ENCODE data around the gene SLC7A1. TPM values are rescaled to one million over a fixed set of nuclear protein-coding genes. Genes with fewer than 3 reads are reported as not detected.

SLC7A1 gene
- total and polyA plus RNA-seq, 2 donors (not counting 3 experiments of a cell fraction or from before 2014, with no cell fraction given): 21.0 to 79.3 TPM

- H4K20me1 ChIP-seq (replicated peaks; ENCODE audit: control insufficient read depth, extremely low read depth, insufficient read depth, low read length): no peaks in the 10 kb centered on the region
- peaks cover 7% of the 10 kb centered on the region for H3K79me2 ChIP-seq (ENCODE audit: control insufficient read depth, insufficient read depth, low read length)
- no peaks in the 10 kb centered on the region for H3K9me3 ChIP-seq (replicated peaks; ENCODE audit: control insufficient read depth, insufficient read depth, low read length)
- peak overlapping the region; percentile 41 for H3K27ac ChIP-seq (ENCODE audit: insufficient read depth, low read depth, low read length)
- dilution Hi-C loops (cut with MboI; ENCODE audit: extremely low pct_ligation_motif_present, low sequenced_read_pairs): no loop called here
- no TSS peak for BruUV-seq (replicated peaks)
- H3K9me1 ChIP-seq (replicated peaks; ENCODE audit: control insufficient read depth, extremely low read depth, insufficient read depth, low read length): no peaks in the 10 kb centered on the region
- no peaks in the 10 kb centered on the region for H3K27me3 ChIP-seq (ENCODE audit: control insufficient read depth in 2 of 2, insufficient read depth in 2 of 2, low read length in 2 of 2)
- intact Hi-C loops (cut with micrococcal nuclease): no loop called here
- no peak for FAIRE-seq
- peaks cover 25% of the 10 kb centered on the region for H3K4me1 ChIP-seq (ENCODE audit: control insufficient read depth, extremely low read depth, insufficient read depth, low read length)
- H3K9ac ChIP-seq (replicated peaks; ENCODE audit: extremely low read depth, insufficient read depth, low read length): no peak overlapping the region
- TF ChIP-seq, protein P1, sequence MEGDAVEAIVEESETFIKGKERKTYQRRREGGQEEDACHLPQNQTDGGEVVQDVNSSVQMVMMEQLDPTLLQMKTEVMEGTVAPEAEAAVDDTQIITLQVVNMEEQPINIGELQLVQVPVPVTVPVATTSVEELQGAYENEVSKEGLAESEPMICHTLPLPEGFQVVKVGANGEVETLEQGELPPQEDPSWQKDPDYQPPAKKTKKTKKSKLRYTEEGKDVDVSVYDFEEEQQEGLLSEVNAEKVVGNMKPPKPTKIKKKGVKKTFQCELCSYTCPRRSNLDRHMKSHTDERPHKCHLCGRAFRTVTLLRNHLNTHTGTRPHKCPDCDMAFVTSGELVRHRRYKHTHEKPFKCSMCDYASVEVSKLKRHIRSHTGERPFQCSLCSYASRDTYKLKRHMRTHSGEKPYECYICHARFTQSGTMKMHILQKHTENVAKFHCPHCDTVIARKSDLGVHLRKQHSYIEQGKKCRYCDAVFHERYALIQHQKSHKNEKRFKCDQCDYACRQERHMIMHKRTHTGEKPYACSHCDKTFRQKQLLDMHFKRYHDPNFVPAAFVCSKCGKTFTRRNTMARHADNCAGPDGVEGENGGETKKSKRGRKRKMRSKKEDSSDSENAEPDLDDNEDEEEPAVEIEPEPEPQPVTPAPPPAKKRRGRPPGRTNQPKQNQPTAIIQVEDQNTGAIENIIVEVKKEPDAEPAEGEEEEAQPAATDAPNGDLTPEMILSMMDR (IDR thresholded peaks at IDR 0.05; ENCODE audit: extremely low read depth in 1 of 2, insufficient read depth in 1 of 2, low read depth in 1 of 2, low read length in 2 of 2): no peak
- TF ChIP-seq GATA2 (IDR thresholded peaks at IDR 0.05; ENCODE audit: insufficient read depth, insufficient read length, low read depth, low read length): no peak
- no peak for TF ChIP-seq POLR2A (IDR thresholded peaks at IDR 0.05; ENCODE audit: low read depth, low read length)
- no peak overlapping the region for H3K4me2 ChIP-seq (ENCODE audit: insufficient read depth, low read length)
- ChIA-PET POLR2A (no interaction called here), CTCF (interaction anchor here (2.7 kb wide), 1 partner anchor 8 kb away, joined by 21 read pairs; no protein-coding TSS in a partner anchor)
- no peak overlapping the region for H3K4me3 ChIP-seq (replicated peaks in 1 of 3; ENCODE audit: insufficient read depth in 1 of 3, low read depth in 1 of 3, low read length in 3 of 3)
- DNase-seq (ENCODE audit: low read depth, low spot score): no peak
- peaks cover 9 to 13% of the 10 kb centered on the region in 2 experiments for H3K36me3 ChIP-seq (ENCODE audit: control insufficient read depth in 2 of 2, extremely low read depth in 1 of 2, insufficient read depth in 2 of 2, low read length in 2 of 2)
- H2AFZ ChIP-seq (ENCODE audit: low read depth, low read length): no peak overlapping the region
These were observed 79.5 kb downstream of the SLC7A1 start for GRCh38 chr13:29516012-29516411.

GRCh38 chr13:29515372-29515771 is 80.1 kb downstream of the SLC7A1 start:
- Histone ChIP-seq H3K27ac (ENCODE audit: insufficient read depth, low read depth, low read length) (peak overlapping the region; percentile 41), H3K4me3 (replicated peaks in 1 of 3; ENCODE audit: insufficient read depth in 1 of 3, low read depth in 1 of 3, low read length in 3 of 3) (no peak overlapping the region), H3K9me3 (replicated peaks; ENCODE audit: control insufficient read depth, insufficient read depth, low read length) (no peaks in the 10 kb centered on the region), H3K9ac (replicated peaks; ENCODE audit: extremely low read depth, insufficient read depth, low read length) (no peak overlapping the region), H3K4me2 (ENCODE audit: insufficient read depth, low read length) (no peak overlapping the region), H3K36me3 (ENCODE audit: control insufficient read depth in 2 of 2, extremely low read depth in 1 of 2, insufficient read depth in 2 of 2, low read length in 2 of 2) (peaks cover 9 to 13% of the 10 kb centered on the region in 2 experiments), H4K20me1 (replicated peaks; ENCODE audit: control insufficient read depth, extremely low read depth, insufficient read depth, low read length) (no peaks in the 10 kb centered on the region), H3K27me3 (ENCODE audit: control insufficient read depth in 2 of 2, insufficient read depth in 2 of 2, low read length in 2 of 2) (no peaks in the 10 kb centered on the region), H3K79me2 (ENCODE audit: control insufficient read depth, insufficient read depth, low read length) (peaks cover 7% of the 10 kb centered on the region), H3K9me1 (replicated peaks; ENCODE audit: control insufficient read depth, extremely low read depth, insufficient read depth, low read length) (no peaks in the 10 kb centered on the region), H3K4me1 (ENCODE audit: control insufficient read depth, extremely low read depth, insufficient read depth, low read length) (peaks cover 18% of the 10 kb centered on the region), H2AFZ (ENCODE audit: low read depth, low read length) (no peak overlapping the region)
- FAIRE-seq (peak; percentile 73), DNase-seq (ENCODE audit: low read depth, low spot score) (peak; percentile 24)
- ChIA-PET POLR2A (no interaction called here), CTCF (interaction anchor here (0.8 to 1.0 kb wide), 2 partner anchors 43 to 198 kb away, joined by 3 read pairs; no protein-coding TSS in a partner anchor)
- intact Hi-C loops (cut with micrococcal nuclease) (no loop called here), dilution Hi-C loops (cut with MboI; ENCODE audit: extremely low pct_ligation_motif_present, low sequenced_read_pairs) (no loop called here)
- TF ChIP-seq FOS (IDR thresholded peaks at IDR 0.05; ENCODE audit: borderline replicate concordance, insufficient read depth, low read length): peak; percentile 31
- no peak for TF ChIP-seq GATA2 (IDR thresholded peaks at IDR 0.05; ENCODE audit: insufficient read depth, insufficient read length, low read depth, low read length)
- peak; percentile 23 for TF ChIP-seq JUN (IDR thresholded peaks at IDR 0.05; ENCODE audit: borderline replicate concordance, insufficient read depth, insufficient read length, low read depth)
- no TSS peak for BruUV-seq (replicated peaks)

Measured in endothelial cell of umbilical vein (primary cell).